CD4-positive, alpha-beta T cell treated with Interleukin-21 for 1 hour (primary cell): ENCODE results near the gene APC.
"Not testable (repeated sequence)": the region's sequence is repeated elsewhere in the genome, so short reads cannot be mapped to it uniquely, and the experiment has no call there.

ENCODE experiments used
- DNase-seq: peaks from one replicate; pipeline ENCODE4 v3.0.0-alpha.2; 2020

APC gene

GRCh38 chr5:112787896-112788295 lies 50.2 kb downstream of the APC start:
- DNase-seq, result no peak

- no peak for DNase-seq
Measured at GRCh38 chr5:112793201-112793600, 55.5 kb downstream of the APC start.

- no peak for DNase-seq
Measured at GRCh38 chr5:112794410-112794809, 56.7 kb downstream of the APC start.

- DNase-seq, result no peak
Measured at GRCh38 chr5:112795342-112795741, 57.7 kb downstream of the APC start.

GRCh38 chr5:112795944-112796678 lies 58.4 kb downstream of the APC start:
- DNase-seq, result no peak

- DNase-seq, result no peak
Measured at GRCh38 chr5:112799661-112800060, 62.0 kb downstream of the APC start.

GRCh38 chr5:112800891-112801290 lies 63.2 kb downstream of the APC start:
- DNase-seq, result no peak

GRCh38 chr5:112811023-112811422 lies 73.3 kb downstream of the APC start:
- DNase-seq, result no peak

- DNase-seq, result no peak
Measured at GRCh38 chr5:112812549-112812948, 74.9 kb downstream of the APC start.

GRCh38 chr5:112820246-112820645 lies 82.6 kb downstream of the APC start:
- no peak for DNase-seq

- DNase-seq, result no peak
Measured at GRCh38 chr5:112822456-112822855, 84.8 kb downstream of the APC start.

- DNase-seq, result no peak
Measured at GRCh38 chr5:112823181-112823580, 85.5 kb downstream of the APC start.

- no peak for DNase-seq
Measured at GRCh38 chr5:112823656-112824055, 86.0 kb downstream of the APC start.

GRCh38 chr5:112824197-112824596 lies 86.5 kb downstream of the APC start:
- DNase-seq, result no peak

- no peak for DNase-seq
Measured at GRCh38 chr5:112830378-112830777, 92.7 kb downstream of the APC start.

GRCh38 chr5:112833971-112834370 lies 96.3 kb downstream of the APC start:
- no peak for DNase-seq

GRCh38 chr5:112844489-112844888 lies 106.8 kb downstream of the APC start:
- no peak for DNase-seq

- DNase-seq, result no peak
Measured at GRCh38 chr5:112846556-112846955, 108.9 kb downstream of the APC start.

- DNase-seq, result no peak
Measured at GRCh38 chr5:112847306-112847705, 109.6 kb downstream of the APC start.

GRCh38 chr5:112848116-112848811 lies 110.6 kb downstream of the APC start:
- peak; percentile 68 for DNase-seq

GRCh38 chr5:112849912-112850311 lies 112.2 kb downstream of the APC start:
- no peak for DNase-seq

GRCh38 chr5:112854651-112855050 lies 117.0 kb downstream of the APC start:
- no peak for DNase-seq

GRCh38 chr5:112857866-112858265 lies 120.2 kb downstream of the APC start:
- no peak for DNase-seq

- DNase-seq, result not testable (repeated sequence)
Measured at GRCh38 chr5:112860571-112860928, 122.9 kb downstream of the APC start.
